Hippocampal formation (tissue), 2 donors: Measurements from ENCODE around the gene DCUN1D1.

ENCODE experiments used
- DNase-seq, 2 donors: peaks; one replicate each; lab custom pipeline; 2025; lab: John Stamatoyannopoulos, UW

The DCUN1D1 gene

DNA sequence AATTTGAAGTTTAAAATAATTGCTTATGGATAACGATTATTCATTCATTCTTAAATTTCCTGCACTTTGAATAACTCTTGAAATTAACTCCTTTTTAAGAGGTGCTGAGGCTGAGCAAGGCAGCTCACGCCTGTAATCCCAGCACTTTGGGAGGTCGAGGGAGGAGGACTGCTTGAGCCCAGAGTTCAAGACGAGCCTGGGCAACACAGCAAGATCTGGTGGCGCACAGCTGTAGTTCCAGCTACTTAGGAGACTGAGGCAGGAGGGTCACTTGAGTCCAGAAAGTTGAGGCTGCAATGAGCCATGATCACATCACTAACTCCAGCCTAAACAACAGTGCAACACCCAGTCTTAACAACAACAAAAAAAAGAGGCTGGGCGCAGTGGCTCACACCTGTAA, 8.0 kb downstream of the DCUN1D1 start:
- no peak for DNase-seq

DNA sequence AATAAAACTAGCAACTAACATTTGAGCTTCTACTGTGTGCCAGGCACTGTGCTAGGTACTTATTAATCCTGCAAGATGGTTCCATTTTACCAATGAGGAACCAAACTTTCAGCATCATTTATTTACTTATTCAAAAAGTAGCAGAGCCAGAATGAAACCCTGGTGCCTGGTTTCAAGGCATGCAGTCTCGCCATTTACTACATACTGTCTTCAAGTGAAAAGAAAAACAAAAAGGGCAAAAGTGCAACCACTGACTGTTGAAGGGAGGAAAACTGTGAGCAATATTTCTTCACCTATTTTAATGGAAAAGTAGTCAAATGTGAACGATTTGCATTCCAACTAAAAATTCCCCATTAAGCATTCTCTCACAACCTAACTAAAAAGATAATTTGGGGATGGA, 8.7 kb downstream of the DCUN1D1 start:
- DNase-seq = no peak

DNA sequence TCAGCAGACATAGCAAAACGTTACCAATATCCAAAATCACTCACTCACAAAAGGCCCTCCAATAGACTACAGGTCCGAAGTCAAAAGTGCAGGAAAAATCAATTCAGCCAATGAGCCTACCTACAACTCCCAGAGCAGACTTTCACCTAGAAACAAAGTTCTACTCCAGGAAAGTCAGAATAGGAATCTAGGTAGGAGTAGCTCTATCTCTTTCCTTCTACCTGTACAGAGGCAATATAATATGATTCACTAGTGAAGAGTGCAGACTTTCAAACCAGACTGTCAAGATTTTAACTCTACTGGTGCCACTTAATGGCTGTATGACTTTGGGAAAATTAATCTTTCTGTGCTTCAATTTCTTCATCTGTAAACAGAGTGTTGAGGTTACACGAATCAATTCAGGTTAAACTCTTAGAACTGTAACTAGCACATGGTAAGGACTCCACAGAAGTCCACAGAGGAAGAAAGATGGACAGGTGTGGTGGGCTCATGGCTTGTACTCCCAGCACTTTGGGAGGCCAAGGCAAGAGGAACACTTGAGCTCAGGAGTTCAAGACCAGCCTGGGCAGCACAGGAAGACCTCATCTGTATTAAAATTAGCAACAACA, 9.4 kb downstream of the DCUN1D1 start:
- no peak for DNase-seq

- DNase-seq = no peak
These were observed 10.5 kb downstream of the DCUN1D1 start for GRCh38 chr3:182969853-182970252.

DNA sequence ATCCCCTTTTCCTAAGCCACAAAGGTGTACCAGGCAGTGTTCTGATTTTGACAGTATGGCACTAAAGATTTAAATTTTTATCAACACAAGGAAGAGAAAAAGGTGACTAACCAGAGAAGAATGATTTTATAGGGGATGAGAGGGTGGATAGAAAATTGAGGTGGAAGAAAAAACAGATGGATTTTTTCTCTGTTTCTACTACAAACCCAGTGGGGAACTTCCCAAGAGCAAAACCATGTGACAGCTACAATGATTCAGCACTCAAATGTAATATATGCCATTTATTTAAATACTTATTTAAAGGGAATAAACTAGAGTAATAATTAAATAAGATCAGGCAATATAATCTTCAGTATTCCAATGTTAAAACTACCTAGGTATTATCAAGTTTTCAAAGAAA, 11.1 kb downstream of the DCUN1D1 start:
- DNase-seq = no peak

DNA sequence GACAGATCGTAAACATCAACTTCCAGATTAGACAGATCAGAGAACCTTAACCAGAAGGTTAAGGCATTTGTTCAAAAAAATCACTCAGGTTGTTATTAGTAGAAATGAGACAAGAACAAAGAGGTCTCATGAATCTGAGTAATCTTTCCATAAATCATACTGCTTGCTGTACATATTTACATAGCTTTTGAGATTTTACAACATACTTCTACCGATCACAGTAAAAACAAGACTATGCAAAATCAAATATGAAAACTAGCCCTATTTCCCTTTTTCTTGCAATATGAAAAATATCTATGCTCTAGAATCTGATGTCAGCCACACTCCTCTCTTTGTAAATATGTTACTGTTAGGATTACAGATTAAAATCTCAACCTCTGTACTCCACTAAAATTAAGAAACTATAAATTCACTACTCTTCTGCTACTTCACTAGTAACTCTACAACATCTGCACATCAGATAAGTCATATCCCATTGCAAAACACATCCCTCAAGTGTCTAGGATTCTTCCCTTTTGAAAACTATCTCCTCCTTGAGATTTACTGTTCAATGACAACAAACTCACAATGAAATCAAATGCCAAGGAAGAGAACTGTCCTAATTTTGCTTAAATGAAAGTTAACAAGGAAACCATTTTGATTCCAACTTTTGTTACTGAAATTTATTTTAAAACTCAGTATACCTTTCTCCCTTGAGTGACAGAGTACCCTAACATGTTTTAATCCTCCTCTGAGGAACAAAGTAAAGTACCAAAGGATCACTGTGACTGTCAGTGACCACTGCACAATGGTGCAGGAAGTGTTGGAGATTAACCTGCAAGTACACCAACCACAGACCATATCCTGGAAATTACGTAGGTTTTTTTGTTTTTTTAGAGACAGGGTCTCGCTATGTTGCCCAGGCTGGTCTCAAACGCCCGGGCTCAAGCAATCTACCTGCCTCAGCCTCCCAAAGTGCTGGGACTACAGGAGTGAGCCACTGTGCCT, 12.8 kb downstream of the DCUN1D1 start:
- DNase-seq = no peak

DNA sequence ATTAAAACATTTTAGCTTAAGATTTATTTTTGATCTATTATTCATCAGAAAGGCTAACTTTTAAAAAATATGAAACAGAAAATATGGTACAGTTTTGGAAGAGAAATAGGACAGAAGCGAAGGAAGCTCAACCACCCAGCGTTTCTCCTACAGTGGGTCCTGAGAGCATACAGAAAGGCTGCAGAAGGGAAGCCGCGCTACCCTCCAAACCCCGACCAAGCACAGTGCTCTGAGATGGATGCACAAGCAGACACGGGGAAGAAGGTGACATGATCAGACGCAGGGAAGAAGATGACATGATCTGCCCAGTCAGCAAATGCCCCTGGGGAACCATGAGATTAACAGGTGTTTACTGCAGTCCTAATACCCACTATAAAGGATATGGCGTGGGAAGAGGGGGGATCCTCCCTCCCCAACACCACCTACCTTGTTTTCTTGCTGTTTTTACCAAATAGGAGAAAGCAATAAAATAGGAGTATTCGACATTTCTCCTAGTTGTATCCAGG, 14.4 kb downstream of the DCUN1D1 start:
- DNase-seq = no peak

DNA sequence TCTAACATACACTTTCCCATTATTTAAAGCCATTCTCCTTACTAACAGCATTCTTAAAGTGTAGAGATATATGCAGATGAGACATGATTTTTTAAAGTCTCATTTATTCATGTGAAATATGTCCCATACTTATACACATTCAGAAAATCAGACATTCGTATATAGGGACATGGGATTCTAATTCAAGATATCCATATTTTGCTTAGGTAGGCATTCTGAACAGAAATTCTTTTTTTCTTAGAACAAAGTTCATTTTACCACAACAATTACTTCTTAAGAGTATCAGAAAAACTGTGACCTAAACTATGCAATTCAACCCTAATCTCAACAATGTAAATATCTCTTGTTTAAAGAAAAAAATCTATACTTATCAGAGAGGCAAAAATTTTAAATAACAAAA, 16.2 kb downstream of the DCUN1D1 start:
- DNase-seq = no peak

DNA sequence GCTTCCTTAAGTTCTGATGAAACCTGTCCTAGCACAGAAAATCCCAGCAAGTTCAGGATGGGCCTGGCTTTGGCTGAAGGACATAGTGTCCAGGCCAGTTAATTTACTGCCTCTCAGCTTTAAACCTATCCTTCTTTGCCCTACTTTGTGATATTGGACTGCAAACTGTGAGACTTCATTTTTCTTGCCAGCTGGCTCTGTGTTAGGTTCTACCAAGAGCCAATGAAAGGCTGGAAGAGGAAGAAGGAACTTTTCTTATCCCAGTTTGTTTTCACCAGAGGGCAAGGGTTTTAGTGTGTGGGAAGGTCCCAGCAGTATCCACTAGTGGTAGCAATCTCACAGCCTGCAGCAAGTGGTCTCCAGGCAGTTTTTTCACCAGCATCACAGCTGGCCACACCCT, 18.2 kb downstream of the DCUN1D1 start:
- DNase-seq = peak in 1 of 2 donors; percentile 53

- DNase-seq = no peak
These were observed 20.6 kb downstream of the DCUN1D1 start for GRCh38 chr3:182959474-182960350.

DNA sequence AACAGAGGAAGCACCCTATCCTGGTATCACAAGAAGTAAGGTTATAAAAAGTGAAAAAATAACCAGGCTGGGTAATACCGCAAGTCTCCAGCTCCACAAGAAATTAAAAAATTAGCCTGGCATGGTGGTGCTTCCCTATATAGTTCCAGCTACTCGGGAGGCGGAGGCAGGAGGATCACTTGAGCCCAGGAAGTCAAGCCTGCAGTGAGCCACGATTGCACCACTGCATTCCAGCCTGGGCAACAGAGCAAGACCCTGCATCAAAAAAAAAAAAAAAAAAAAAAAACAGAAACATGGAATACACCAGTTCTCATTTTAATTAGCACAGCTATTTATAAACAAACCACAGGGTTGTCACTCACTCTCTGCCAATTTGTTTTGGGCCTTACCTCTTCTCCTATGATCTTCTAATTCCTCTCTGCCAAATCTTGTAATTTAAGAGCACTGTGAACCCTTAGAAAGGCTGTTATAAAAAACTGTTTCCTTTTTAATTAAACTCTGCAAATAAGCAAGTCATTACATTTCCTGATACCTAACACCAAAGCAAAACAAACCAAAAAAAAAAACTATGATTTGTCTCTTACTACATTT, 22.6 kb downstream of the DCUN1D1 start:
- DNase-seq = no peak

GRCh38 chr3:182957226-182957625, 23.1 kb downstream of the DCUN1D1 start:
- DNase-seq = no peak

DNA sequence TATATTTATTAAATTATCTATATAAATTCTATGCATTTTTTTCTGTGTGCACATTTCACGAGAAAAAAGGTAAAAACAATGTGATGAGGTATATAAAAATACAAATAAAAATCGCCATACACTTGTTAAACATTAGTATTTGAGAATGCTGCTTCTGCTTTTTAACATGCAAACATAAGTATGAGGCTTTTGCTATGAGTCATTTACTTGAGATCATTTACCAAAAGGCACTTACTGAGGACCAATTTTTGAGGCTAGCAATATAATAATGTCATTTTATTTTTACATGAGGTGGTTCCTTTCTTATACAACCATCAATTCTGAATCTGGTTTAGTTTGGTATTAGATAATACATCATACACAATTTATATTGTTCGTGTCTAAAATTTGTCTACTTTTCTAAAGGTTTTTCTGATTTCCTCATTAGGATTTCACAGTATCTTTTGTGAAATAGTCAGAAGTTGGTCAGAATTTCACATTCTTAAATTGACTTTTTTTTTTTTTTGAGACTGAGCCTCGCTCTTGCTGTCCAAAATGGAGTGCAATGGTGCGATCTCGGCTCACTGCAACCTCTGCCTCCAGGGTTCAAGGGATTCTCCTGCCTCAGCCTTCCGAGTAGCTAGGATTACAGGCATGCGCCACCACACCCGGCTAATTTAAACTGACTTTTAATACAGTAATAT, 25.6 kb downstream of the DCUN1D1 start:
- no peak for DNase-seq

DNA sequence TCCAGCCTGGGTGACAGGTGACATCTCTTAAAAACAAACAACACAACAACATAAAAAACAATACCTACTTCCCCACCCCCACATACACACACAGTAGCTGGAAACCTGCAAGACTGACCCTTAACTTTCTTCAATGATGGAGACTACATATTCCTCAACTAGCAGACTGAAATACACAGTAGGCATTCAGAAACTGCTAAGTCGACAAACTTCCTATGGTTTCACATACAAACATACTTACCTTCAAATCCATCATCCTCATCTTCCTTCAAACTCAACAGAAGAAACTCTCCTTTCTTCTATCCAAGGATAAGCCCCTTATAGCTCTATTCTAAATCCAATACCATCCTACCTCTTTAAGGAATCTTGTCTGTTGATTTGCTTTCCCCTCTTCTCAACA, 30.6 kb downstream of the DCUN1D1 start:
- DNase-seq = no peak

DNA sequence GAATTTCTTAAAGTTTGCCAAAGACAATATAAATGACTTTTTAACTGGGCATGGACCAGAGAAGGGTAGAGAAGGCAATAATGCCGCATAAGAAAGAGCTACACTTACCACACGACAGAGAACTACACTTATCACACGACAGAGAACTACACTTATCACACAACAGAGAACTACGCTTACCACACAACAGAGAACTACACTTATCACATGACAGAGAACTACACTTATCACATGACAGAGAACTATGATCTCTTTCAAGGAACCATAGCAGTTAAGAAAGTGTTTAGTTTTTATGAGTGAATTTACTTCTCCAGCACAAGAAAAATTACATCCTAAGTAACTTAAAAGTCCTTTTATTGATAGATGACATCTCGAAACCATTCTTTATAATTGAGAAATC, 32.0 kb downstream of the DCUN1D1 start:
- no peak for DNase-seq

GRCh38 chr3:182947888-182948287, 32.5 kb downstream of the DCUN1D1 start:
- no peak for DNase-seq

- no peak for DNase-seq
These were observed 38.6 kb downstream of the DCUN1D1 start for GRCh38 chr3:182941719-182942118.

DNA sequence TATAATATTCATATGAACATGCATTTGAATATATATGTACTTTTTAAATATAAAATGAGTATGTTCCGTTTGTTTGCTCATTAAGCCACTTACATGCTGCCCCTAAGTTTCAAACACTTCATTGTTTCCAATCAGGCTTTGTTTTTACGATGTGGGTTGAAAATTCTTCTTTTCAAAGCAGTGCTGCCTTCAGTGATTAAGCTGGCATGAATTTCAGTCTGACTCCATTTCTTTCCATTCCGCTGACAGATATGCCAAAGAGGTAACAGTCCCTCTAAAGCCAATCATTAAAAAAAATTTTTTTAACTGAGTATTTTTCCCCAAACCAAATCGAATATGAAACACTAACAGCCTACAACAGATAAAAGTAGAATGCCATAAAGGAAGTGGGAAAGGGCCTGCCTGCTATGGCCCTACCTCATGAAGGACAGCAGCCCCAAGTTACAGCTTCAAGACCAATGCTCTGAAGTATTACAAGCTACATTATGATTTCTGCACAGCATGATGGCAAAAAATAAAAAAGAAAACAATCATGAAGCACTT, 40.0 kb downstream of the DCUN1D1 start:
- DNase-seq = no peak

DNA sequence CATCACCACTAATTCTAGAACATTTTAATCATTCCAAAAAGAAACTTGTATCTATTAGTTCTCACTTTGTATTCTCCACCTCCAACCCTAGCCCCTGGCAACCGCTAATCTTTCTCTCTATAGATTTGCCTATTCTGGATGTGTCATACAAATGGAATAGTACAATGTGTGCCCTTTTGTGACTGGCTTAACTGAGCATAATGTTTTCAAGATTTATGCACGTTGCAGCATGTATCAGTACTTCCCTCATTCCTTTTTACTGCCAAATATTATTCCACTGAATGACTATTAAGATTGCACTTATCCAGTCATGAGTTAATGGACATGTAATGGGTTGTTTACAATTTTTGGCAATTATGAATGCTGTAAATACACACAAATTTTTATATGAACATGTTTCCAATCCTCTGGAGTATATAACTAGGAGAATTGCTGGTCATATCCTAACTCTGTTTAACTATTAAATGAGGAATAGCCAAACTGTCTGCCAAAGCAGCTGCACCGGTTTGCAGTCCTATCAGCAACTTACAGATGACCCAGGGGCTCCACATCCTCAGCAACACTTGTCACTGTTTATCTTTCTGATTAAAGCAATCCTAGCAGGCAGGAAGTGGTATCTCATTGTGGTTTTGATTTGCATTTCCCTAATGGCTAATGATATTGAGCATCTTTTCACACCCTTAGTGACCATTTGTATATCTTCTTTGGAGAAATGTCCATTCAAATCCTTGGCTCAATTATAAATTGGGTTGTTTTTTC, 42.9 kb downstream of the DCUN1D1 start:
- DNase-seq = no peak

DNA sequence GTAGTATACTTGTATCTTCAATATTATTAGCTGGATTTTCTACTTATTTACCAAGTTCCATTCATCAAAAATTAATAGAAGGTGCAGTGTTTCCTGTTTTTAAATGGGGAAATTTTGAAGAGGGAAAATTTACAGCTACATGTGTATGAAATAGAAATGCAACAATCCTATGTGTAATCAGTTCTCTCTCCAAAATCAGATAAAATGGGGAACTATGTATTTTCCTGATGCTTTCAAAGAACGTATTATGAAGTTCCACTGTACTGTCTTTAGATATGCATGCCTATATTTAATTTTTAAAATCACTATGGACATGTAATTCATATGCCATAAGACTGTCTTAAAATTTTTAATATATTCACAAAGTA, 43.4 kb downstream of the DCUN1D1 start:
- DNase-seq = no peak
